Activated T-helper 2 cell treated with anti-CD3 and anti-CD28 coated beads, Interferon-gamma antibody, Interleukin-2, Interleukin-4, amounts not matched to agents 10 μg/mL and 5 μg/mL and 100 μg/mL, durations not matched to agents 14 hours and 24 hours and 36 hours (primary cell): Measurements from ENCODE around the gene ALPL. TPM values are rescaled to one million over a fixed set of nuclear protein-coding genes. Genes with fewer than 3 reads are reported as not detected.
"Not testable (repeated sequence)": the region's sequence is repeated elsewhere in the genome, so short reads cannot be mapped to it uniquely, and the experiment has no call there.

Source experiments
- DNase-seq: peaks from one replicate; pipeline ENCODE4 v3.0.0; 2021; ENCODE audit warnings: low spot score
- H3K27ac Mint-ChIP-seq: one replicate; pipeline ENCODE4 v1.8.0; 2021; ENCODE audit warnings: mixed read lengths
- H3K27me3 Mint-ChIP-seq: one replicate; pipeline ENCODE4 v1.8.0; 2021; ENCODE audit warnings: low read depth, mixed read lengths
- H3K36me3 Mint-ChIP-seq: one replicate; pipeline ENCODE4 v1.8.0; 2021; ENCODE audit warnings: low read depth, mixed read lengths
- H3K4me1 Mint-ChIP-seq: one replicate; pipeline ENCODE4 v1.8.0; 2021; ENCODE audit warnings: low read depth, mixed read lengths
- H3K4me3 Mint-ChIP-seq: one replicate; pipeline ENCODE4 v1.8.0; 2021; ENCODE audit warnings: low read depth, mild to moderate bottlenecking, moderate library complexity, mixed read lengths
- H3K9me3 Mint-ChIP-seq: one replicate; pipeline ENCODE4 v1.8.0; 2021; ENCODE audit warnings: mixed read lengths
- intact Hi-C: fragments of 100-400 bp; cut with micrococcal nuclease; formaldehyde crosslinking; loops from one replicate; pipeline ENCODE4 v1.15.1; 2023
- total RNA-seq: library from RNA; stranded (reverse); gene quantifications from 2 replicates; pipeline ENCODE4 v1.2.3, GENCODE V29; 2022

Gene ALPL
- total RNA-seq, result not detected in 2 replicates

DNA sequence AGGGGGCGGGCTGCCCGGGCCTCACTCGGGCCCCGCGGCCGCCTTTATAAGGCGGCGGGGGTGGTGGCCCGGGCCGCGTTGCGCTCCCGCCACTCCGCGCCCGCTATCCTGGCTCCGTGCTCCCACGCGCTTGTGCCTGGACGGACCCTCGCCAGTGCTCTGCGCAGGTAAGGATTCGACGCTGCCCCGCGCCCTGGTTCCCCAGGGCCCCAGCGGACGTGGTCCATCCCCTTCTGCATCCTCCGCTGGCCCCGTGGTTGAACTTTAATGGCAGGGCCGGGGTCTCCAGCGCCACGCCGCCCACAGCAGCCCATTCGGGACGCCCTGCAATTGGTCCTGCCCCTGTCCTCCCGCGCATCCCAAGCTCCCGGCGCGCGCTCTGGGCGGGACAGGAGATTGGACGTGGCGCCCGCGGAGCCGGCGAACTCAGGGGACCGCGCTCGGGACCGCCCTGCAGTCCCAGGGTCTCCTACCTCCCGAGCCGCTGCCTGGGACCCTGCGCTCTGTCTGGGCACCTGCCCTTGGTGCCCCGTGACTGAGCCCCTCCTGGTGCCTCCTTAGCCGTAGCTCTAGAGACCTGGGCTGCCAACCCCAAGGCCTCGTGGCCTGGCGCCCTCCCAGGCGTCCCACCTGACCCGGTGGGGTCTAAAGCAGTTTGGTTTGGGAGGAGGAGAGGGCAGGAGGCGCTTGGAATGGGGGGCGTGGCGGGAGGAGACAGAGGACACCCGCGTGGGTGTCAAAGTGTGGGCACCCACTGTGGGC, at the start of gene ALPL:
Gene ALPL (plus strand): TSS at position 73 of the 762 bp plus-strand sequence. CDS start 44,659 bp downstream, outside the sequence.
- H3K4me3 Mint-ChIP-seq, result peak within 1 kb of the TSS; percentile 57
- no peak for DNase-seq
- H3K36me3 Mint-ChIP-seq, result no peaks in the 10 kb centered on the region
- intact Hi-C loops, result loop anchor here (2.0 kb wide), 1 partner anchor 149 kb away; no protein-coding TSS in a partner anchor
- peaks cover 5% of the 10 kb centered on the region for H3K4me1 Mint-ChIP-seq
- H3K27me3 Mint-ChIP-seq, result peaks cover 48% of the 10 kb centered on the region
- no peak within 1 kb of the TSS for H3K27ac Mint-ChIP-seq
- no peaks in the 10 kb centered on the region for H3K9me3 Mint-ChIP-seq

GRCh38 chr1:21465127-21465526, 44.1 kb upstream of the ALPL start:
- H3K4me3 Mint-ChIP-seq, DNase-seq, H3K4me1 Mint-ChIP-seq, H3K9me3 Mint-ChIP-seq, H3K27me3 Mint-ChIP-seq, H3K27ac Mint-ChIP-seq, H3K36me3 Mint-ChIP-seq, intact Hi-C loops: not testable (repeated sequence)

DNA sequence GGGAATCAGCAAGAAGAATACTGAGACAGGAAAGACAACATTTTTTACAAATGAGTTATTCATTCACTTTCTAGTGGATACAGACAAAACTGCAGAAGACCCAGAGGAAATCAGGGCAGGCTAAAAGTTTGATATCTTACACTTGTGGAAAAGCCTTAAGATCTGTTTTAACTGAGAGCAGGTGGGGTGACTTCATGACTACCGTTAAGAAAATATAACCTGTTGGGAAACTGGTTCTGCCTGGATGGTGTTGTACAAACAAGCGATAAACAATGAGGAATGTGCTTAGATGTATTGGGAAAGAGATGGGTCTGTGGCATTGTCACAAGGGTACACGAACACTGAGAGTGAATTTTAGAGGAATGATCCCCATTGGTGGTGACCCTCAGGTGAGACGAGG, 41.3 kb upstream of the ALPL start:
- DNase-seq, H3K9me3 Mint-ChIP-seq, H3K27ac Mint-ChIP-seq, H3K4me1 Mint-ChIP-seq, intact Hi-C loops, H3K36me3 Mint-ChIP-seq, H3K27me3 Mint-ChIP-seq, H3K4me3 Mint-ChIP-seq: not testable (repeated sequence)

- H3K4me1 Mint-ChIP-seq, result peaks cover 3% of the 10 kb centered on the region
- intact Hi-C loops, result no loop called here
- no peak overlapping the region for H3K4me3 Mint-ChIP-seq
- DNase-seq, result no peak
- H3K36me3 Mint-ChIP-seq, result no peaks in the 10 kb centered on the region
- no peaks in the 10 kb centered on the region for H3K9me3 Mint-ChIP-seq
- no peaks in the 10 kb centered on the region for H3K27me3 Mint-ChIP-seq
- H3K27ac Mint-ChIP-seq, result no peak overlapping the region
Measured at GRCh38 chr1:21468599-21468998, 40.6 kb upstream of the ALPL start.

GRCh38 chr1:21469581-21469980, 39.6 kb upstream of the ALPL start:
- intact Hi-C loops, result no loop called here
- Mint-ChIP-seq H3K27me3 (no peaks in the 10 kb centered on the region), H3K4me1 (peaks cover 3% of the 10 kb centered on the region), H3K9me3 (no peaks in the 10 kb centered on the region), H3K4me3 (no peak overlapping the region), H3K36me3 (no peaks in the 10 kb centered on the region), H3K27ac (no peak overlapping the region)
- DNase-seq, result no peak

GRCh38 chr1:21472861-21473260, 36.4 kb upstream of the ALPL start:
- Mint-ChIP-seq H3K27me3 (no peaks in the 10 kb centered on the region), H3K4me3 (no peak overlapping the region), H3K36me3 (no peaks in the 10 kb centered on the region), H3K27ac (no peak overlapping the region), H3K4me1 (peaks cover 3% of the 10 kb centered on the region), H3K9me3 (no peaks in the 10 kb centered on the region)
- no peak for DNase-seq
- intact Hi-C loops, result no loop called here

- H3K4me3 Mint-ChIP-seq, result no peak overlapping the region
- no peaks in the 10 kb centered on the region for H3K27me3 Mint-ChIP-seq
- no peaks in the 10 kb centered on the region for H3K9me3 Mint-ChIP-seq
- no peaks in the 10 kb centered on the region for H3K4me1 Mint-ChIP-seq
- DNase-seq, result no peak
- H3K27ac Mint-ChIP-seq, result no peak overlapping the region
- intact Hi-C loops, result no loop called here
- H3K36me3 Mint-ChIP-seq, result peaks cover 3% of the 10 kb centered on the region
Measured at GRCh38 chr1:21478356-21478755, 30.9 kb upstream of the ALPL start.

- DNase-seq, H3K9me3 Mint-ChIP-seq, H3K27ac Mint-ChIP-seq, H3K4me3 Mint-ChIP-seq, H3K36me3 Mint-ChIP-seq, H3K4me1 Mint-ChIP-seq, H3K27me3 Mint-ChIP-seq, intact Hi-C loops: not testable (repeated sequence)
Measured at GRCh38 chr1:21483881-21484280, 25.3 kb upstream of the ALPL start.

DNA sequence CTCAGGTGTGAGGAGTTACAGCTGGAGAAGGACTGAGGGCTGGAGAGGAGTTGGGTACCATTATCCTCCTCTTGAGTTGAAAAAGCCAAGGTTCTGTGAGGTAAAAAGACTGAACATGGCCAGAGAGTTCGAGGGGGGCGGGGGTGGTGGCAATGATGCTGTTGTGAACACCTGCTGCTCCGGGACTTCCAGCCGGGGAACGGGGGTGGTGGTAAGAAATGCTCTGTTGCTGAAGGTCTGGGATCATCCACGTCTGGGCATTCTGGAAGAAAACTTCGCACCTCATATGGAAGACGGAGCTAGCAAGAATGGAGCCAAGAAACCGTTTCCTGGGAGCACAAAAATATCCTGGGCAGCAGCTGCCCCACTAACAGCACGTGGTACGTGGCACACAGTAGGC, 20.1 kb upstream of the ALPL start:
- H3K4me3 Mint-ChIP-seq, result no peak overlapping the region
- intact Hi-C loops, result no loop called here
- no peaks in the 10 kb centered on the region for H3K9me3 Mint-ChIP-seq
- no peak for DNase-seq
- H3K36me3 Mint-ChIP-seq, result no peaks in the 10 kb centered on the region
- peaks cover 4% of the 10 kb centered on the region for H3K4me1 Mint-ChIP-seq
- no peak overlapping the region for H3K27ac Mint-ChIP-seq
- H3K27me3 Mint-ChIP-seq, result peaks cover 8% of the 10 kb centered on the region

GRCh38 chr1:21490774-21491487, 18.3 kb upstream of the ALPL start:
- Mint-ChIP-seq H3K36me3 (no peaks in the 10 kb centered on the region), H3K9me3 (no peaks in the 10 kb centered on the region), H3K27ac (no peak overlapping the region), H3K27me3 (peaks cover 8% of the 10 kb centered on the region), H3K4me1 (peaks cover 4% of the 10 kb centered on the region), H3K4me3 (no peak overlapping the region)
- DNase-seq, result no peak
- intact Hi-C loops, result no loop called here

- Mint-ChIP-seq H3K4me1 (peaks cover 4% of the 10 kb centered on the region), H3K27me3 (peaks cover 11% of the 10 kb centered on the region), H3K27ac (no peak overlapping the region), H3K9me3 (no peaks in the 10 kb centered on the region), H3K4me3 (no peak overlapping the region), H3K36me3 (no peaks in the 10 kb centered on the region)
- DNase-seq, result no peak
- intact Hi-C loops, result no loop called here
Measured at GRCh38 chr1:21491488-21492355, 17.5 kb upstream of the ALPL start.

DNA sequence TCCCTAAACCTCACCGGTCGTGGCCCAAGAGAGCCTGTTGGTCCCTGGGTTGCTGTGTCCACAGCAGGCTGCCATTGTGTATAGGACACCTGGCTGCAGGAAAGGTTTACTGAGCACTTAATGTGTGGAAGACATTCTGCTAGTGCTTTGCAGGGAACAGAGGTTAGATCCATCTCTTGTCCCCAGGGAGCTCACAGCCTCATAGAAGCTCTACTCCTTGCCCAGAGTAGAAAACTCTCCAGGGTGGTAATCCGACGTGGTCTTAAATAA, 16.9 kb upstream of the ALPL start:
- Mint-ChIP-seq H3K4me1 (peaks cover 4% of the 10 kb centered on the region), H3K9me3 (no peaks in the 10 kb centered on the region), H3K36me3 (no peaks in the 10 kb centered on the region), H3K27ac (no peak overlapping the region), H3K4me3 (no peak overlapping the region), H3K27me3 (peaks cover 11% of the 10 kb centered on the region)
- no peak for DNase-seq
- intact Hi-C loops, result no loop called here

GRCh38 chr1:21494196-21494595, 15.0 kb upstream of the ALPL start:
- Mint-ChIP-seq H3K4me1 (no peaks in the 10 kb centered on the region), H3K27ac (no peak overlapping the region), H3K4me3 (no peak overlapping the region), H3K9me3 (no peaks in the 10 kb centered on the region), H3K27me3 (peaks cover 13% of the 10 kb centered on the region), H3K36me3 (no peaks in the 10 kb centered on the region)
- DNase-seq, result no peak
- intact Hi-C loops, result no loop called here
